HepG2 (cell line): ENCODE measurements around the gene CCDC175. TPM values are rescaled to one million over a fixed set of nuclear protein-coding genes. Genes with fewer than 3 reads are reported as not detected.

ENCODE experiments used
- ATAC-seq: fragments of 200-7000 bp; cut with Tn5 transposase; 3 replicates; pipeline ENCODE4 v1.9.1; 2020; ENCODE audit warnings: mild to moderate bottlenecking, moderate library complexity
- BruUV-seq: library from RNA; stranded (reverse); fragments of 400-500 nt; replicated peaks from 2 replicates; lab custom pipeline; 2021; lab: Mats Ljungman, UMichigan
- CTCF ChIA-PET: fragments of 300-600 bp; formaldehyde crosslinking; extraction: SDS; loops from one replicate; lab custom pipeline; 2021; ENCODE audit warnings: low total read pairs, inconsistent platforms, low intra/inter-chr PET ratio; lab: Yijun Ruan, JAX
- POLR2A ChIA-PET: fragments of 350-600 bp; sonication (Branson Sonifier 250); formaldehyde crosslinking; loops from one replicate; lab custom pipeline; 2020; ENCODE audit warnings: antibody characterized with exemption, inconsistent platforms; lab: Yijun Ruan, JAX
- DNase-seq: peaks from one replicate; pipeline ENCODE4 v3.0.0-alpha.2; 2015; ENCODE audit warnings: low spot score
- FAIRE-seq: peaks from 3 replicates; lab custom pipeline; 2011; peaks lifted over from hg19 to GRCh38; lab: Jason Lieb, UNC
- H2AFZ ChIP-seq: one replicate; pipeline ENCODE4 v1.6.1; 2011; ENCODE audit warnings: low read length, inconsistent platforms
- H3K27ac ChIP-seq: fragments of 300-600 bp; 3 replicates; pipeline ENCODE4 v1.8.0; 2011; ENCODE audit warnings: mixed run types, mild to moderate bottlenecking, mixed read lengths, low read length, inconsistent platforms; ENCODE audit not compliant: insufficient read depth; ENCODE audit errors: extremely low read length
- H3K27me3 ChIP-seq, 2 experiments: fragments of 200-600 bp in 1 of 2; 2 replicates in 1 of 2; 3 replicates in 1 of 2; pipeline versions ENCODE4 v1.6.0 to v1.8.0; 2011; ENCODE audit warnings: low read length in 2 of 2, mild to moderate bottlenecking in 2 of 2, moderate library complexity in 2 of 2, inconsistent platforms in 1 of 2; ENCODE audit not compliant: insufficient read depth in 2 of 2, control insufficient read depth in 1 of 2
- H3K36me3 ChIP-seq, 2 experiments: fragments of 200-600 bp in 1 of 2; replicated peaks in 1 of 2; 2 replicates in 1 of 2; 3 replicates in 1 of 2; pipeline versions ENCODE4 v1.5.1 to v1.8.0; 2011; ENCODE audit warnings: low read length in 2 of 2, inconsistent platforms in 1 of 2; ENCODE audit not compliant: insufficient read depth in 2 of 2, control insufficient read depth in 1 of 2
- H3K4me1 ChIP-seq: 2 replicates; pipeline ENCODE4 v1.5.1; 2012; ENCODE audit warnings: low read length, inconsistent platforms; ENCODE audit not compliant: insufficient read depth
- H3K4me2 ChIP-seq: 2 replicates; pipeline ENCODE4 v1.6.0; 2011; ENCODE audit warnings: low read depth, low read length, inconsistent platforms
- H3K4me3 ChIP-seq, 3 experiments: fragments of 200-600 bp in 1 of 3; sonication (generic), shearing (Covaris generic) in 1 of 3; replicated peaks in 1 of 3; 2 replicates each; pipeline ENCODE4 v1.5.1; 2011 to 2016; ENCODE audit warnings: low read length in 3 of 3, inconsistent platforms in 2 of 3, low read depth in 2 of 3, mild to moderate bottlenecking in 2 of 3, control low read depth in 1 of 3, mixed read lengths in 1 of 3; ENCODE audit not compliant: insufficient read depth in 1 of 3
- H3K79me2 ChIP-seq: one replicate; pipeline ENCODE4 v1.6.1; 2011; ENCODE audit warnings: low read length, inconsistent platforms; ENCODE audit not compliant: insufficient read depth
- H3K9ac ChIP-seq: 2 replicates; pipeline ENCODE4 v1.6.0; 2011; ENCODE audit warnings: mild to moderate bottlenecking, low read depth, low read length, inconsistent platforms; ENCODE audit not compliant: insufficient read depth
- H3K9me3 ChIP-seq: 2 replicates; pipeline ENCODE4 v1.5.1; 2012; ENCODE audit warnings: mild to moderate bottlenecking, low read length
- H4K20me1 ChIP-seq: 2 replicates; pipeline ENCODE4 v1.6.0; 2011; ENCODE audit warnings: inconsistent platforms, mild to moderate bottlenecking, low read length, moderate library complexity; ENCODE audit not compliant: insufficient read depth
- FOXK2 ChIP-seq: fragments of 450-650 bp; IDR thresholded peaks from 2 replicates; pipeline ENCODE4 v1.6.1; 2016
- JARID2 ChIP-seq: sonication (generic); formaldehyde crosslinking; IDR thresholded peaks from 2 replicates; pipeline ENCODE4 v1.8.1; 2023; ENCODE audit warnings: missing genetic modification reagents, inconsistent platforms; ENCODE audit not compliant: insufficient replicate concordance
- JUND ChIP-seq: sonication (generic); formaldehyde crosslinking; IDR thresholded peaks from 2 replicates; pipeline ENCODE4 v1.8.0; 2022; ENCODE audit warnings: mild to moderate bottlenecking, missing genetic modification reagents
- MXD4 ChIP-seq: IDR thresholded peaks from 2 replicates; pipeline ENCODE4 v1.6.1; 2016; ENCODE audit warnings: mild to moderate bottlenecking, missing biosample characterization, missing genetic modification reagents
- NR1H2 ChIP-seq: sonication (generic); formaldehyde crosslinking; IDR thresholded peaks from 2 replicates; pipeline ENCODE4 v1.8.1; 2022; ENCODE audit warnings: low read depth, missing genetic modification reagents, borderline replicate concordance
- PCBP2 ChIP-seq: fragments of 200-400 bp; formaldehyde crosslinking; optimal IDR thresholded peaks from 2 replicates; pipeline ENCODE3; 2018; ENCODE audit warnings: low read length, low read depth; ENCODE audit not compliant: poor library complexity, severe bottlenecking
- RARG ChIP-seq: sonication (generic); formaldehyde crosslinking; IDR thresholded peaks from 2 replicates; pipeline ENCODE4 v1.4.0; 2020; ENCODE audit warnings: low read depth, mild to moderate bottlenecking, missing genetic modification reagents
- SALL1 ChIP-seq: sonication (generic); formaldehyde crosslinking; IDR thresholded peaks from 2 replicates; pipeline ENCODE4 v1.8.0; 2022; ENCODE audit warnings: mild to moderate bottlenecking, missing genetic modification reagents
- TAF15 ChIP-seq: fragments of 200-400 bp; formaldehyde crosslinking; IDR thresholded peaks from one replicate; pipeline ENCODE4 v1.6.1; 2018; ENCODE audit warnings: mild to moderate bottlenecking, low read depth, low read length; ENCODE audit not compliant: poor library complexity, severe bottlenecking
- U2AF1 ChIP-seq: fragments of 200-400 bp; formaldehyde crosslinking; optimal IDR thresholded peaks from 2 replicates; pipeline ENCODE3; 2017; ENCODE audit warnings: mild to moderate bottlenecking, low read depth, low read length
- ZBTB37 ChIP-seq: sonication (generic); formaldehyde crosslinking; IDR thresholded peaks from 2 replicates; pipeline ENCODE4 v1.4.0; 2020; ENCODE audit warnings: mild to moderate bottlenecking, missing genetic modification reagents
- ZBTB42 ChIP-seq: sonication (generic); formaldehyde crosslinking; IDR thresholded peaks from 2 replicates; pipeline ENCODE4 v1.5.0; 2020; ENCODE audit warnings: mild to moderate bottlenecking, missing genetic modification reagents
- ZBTB44 ChIP-seq: sonication (generic); formaldehyde crosslinking; IDR thresholded peaks from 2 replicates; pipeline ENCODE4 v1.4.0; 2020; ENCODE audit warnings: missing genetic modification reagents
- ZFX ChIP-seq: sonication (generic); formaldehyde crosslinking; IDR thresholded peaks from 2 replicates; pipeline ENCODE4 v1.4.0; 2020; ENCODE audit warnings: mild to moderate bottlenecking, low read depth, missing genetic modification reagents, moderate library complexity
- ZNF30 ChIP-seq: sonication (generic); formaldehyde crosslinking; IDR thresholded peaks from 2 replicates; pipeline ENCODE4 v1.5.0; 2020; ENCODE audit warnings: mild to moderate bottlenecking, missing genetic modification reagents
- ZNF331 ChIP-seq: sonication (generic); formaldehyde crosslinking; IDR thresholded peaks from 2 replicates; pipeline ENCODE4 v1.4.0; 2020; ENCODE audit warnings: missing genetic modification reagents
- ZNF569 ChIP-seq: sonication (generic); formaldehyde crosslinking; IDR thresholded peaks from 2 replicates; pipeline ENCODE4 v1.5.0; 2020; ENCODE audit warnings: mild to moderate bottlenecking, missing genetic modification reagents, moderate library complexity, borderline replicate concordance
- ZNF75D ChIP-seq: sonication (generic); formaldehyde crosslinking; IDR thresholded peaks from 2 replicates; pipeline ENCODE4 v1.8.1; 2023; ENCODE audit warnings: missing genetic modification reagents, mild to moderate bottlenecking, borderline replicate concordance
- WGBS: methylation state at CpG from one replicate; pipeline ENCODE4 v1.1.6; 2017; ENCODE audit warnings: low lambda C conversion rate; 5-methylcytosine and 5-hydroxymethylcytosine counted together
- in situ Hi-C: cut with HindIII; loops from 2 replicates; pipeline ENCODE4 v1.10.0; 2017; ENCODE audit warnings: low pct_unique_long_range_greater_than_20kb; ENCODE audit not compliant: extremely low pct_ligation_motif_present
- intact Hi-C: fragments of 100-400 bp; cut with micrococcal nuclease; formaldehyde crosslinking; loops from one replicate; pipeline ENCODE4 v1.10.0; 2022; ENCODE audit not compliant: unreplicated experiment
- polyA plus RNA-seq, 8 experiments: library from polyadenylated mRNA; depleted of rRNA in 3 of 8; stranded (reverse) in 7 of 8; unstranded in 1 of 8; fragments of >200 nt; fragmentation: Illumina TruSeq in 4 of 8; extraction: Trizol in 4 of 8; gene quantifications; 2 replicates each; pipeline versions ENCODE4 v1.2.1 to v1.2.3, GENCODE V29; 2011 to 2016; ENCODE audit warnings: low read depth in 4 of 8, missing spikeins in 1 of 8, mixed read lengths in 1 of 8; ENCODE audit not compliant: insufficient read depth in 1 of 8
- total RNA-seq, 5 experiments: library from RNA; depleted of rRNA; stranded (reverse); fragments of >200 nt; fragmentation: Illumina TruSeq; extraction: Trizol; gene quantifications; 2 replicates each; pipeline ENCODE4 v1.2.3, GENCODE V29; 2016; ENCODE audit warnings: low read depth in 1 of 5

CCDC175 gene
- total and polyA plus RNA-seq, 2 of the 13 experiments (the other 11 are each of a cell fraction or from before 2014, with no cell fraction given), result not detected

- POLR2A ChIA-PET, result no interaction called here
These were observed 24.4 kb upstream of the CCDC175 start for GRCh38 chr14:59601056-59601455.

GRCh38 chr14:59600211-59600945 is 23.8 kb upstream of the CCDC175 start:
- DNase-seq (no peak), FAIRE-seq (no peak), ATAC-seq (no peak)
- no peak for TF ChIP-seq JUND (CRISPR knock-in tag)
- TF ChIP-seq ZNF569 (CRISPR knock-in tag), result no peak
- no peak for TF ChIP-seq ZFX (CRISPR knock-in tag)
- TF ChIP-seq ZNF331, result no peak
- no peak for TF ChIP-seq MXD4
- no peak for TF ChIP-seq U2AF1
- no peak for TF ChIP-seq ZBTB44
- TF ChIP-seq ZBTB42, result no peak
- no peak for TF ChIP-seq ZNF75D (CRISPR knock-in tag)
- TF ChIP-seq ZNF30 (CRISPR knock-in tag), result no peak
- TF ChIP-seq TAF15, result no peak
- no peak for TF ChIP-seq RARG (CRISPR knock-in tag)
- no peak for TF ChIP-seq ZBTB37 (CRISPR knock-in tag)
- no peak for TF ChIP-seq NR1H2 (CRISPR knock-in tag)
- H4K20me1 ChIP-seq, result no peaks in the 10 kb centered on the region
- H3K36me3 ChIP-seq, result no peaks in the 10 kb centered on the region
- no peaks in the 10 kb centered on the region for H3K9me3 ChIP-seq
- CTCF ChIA-PET, result no interaction called here
- H3K27me3 ChIP-seq, result peaks cover 0 to 5% of the 10 kb centered on the region in 2 experiments; a peak in 2 of 5 replicates
- H3K27ac ChIP-seq, result no peak overlapping the region
- BruUV-seq, result no TSS peak
- H3K4me2 ChIP-seq, result no peak overlapping the region
- intact Hi-C loops (no loop called here), in situ Hi-C loops (no loop called here)
- H3K4me3 ChIP-seq, result no peak overlapping the region
- H3K4me1 ChIP-seq, result no peaks in the 10 kb centered on the region
- WGBS, result 0% methylated on average over 2 of the region's 2 CpGs
- H2AFZ ChIP-seq, result no peak overlapping the region
- POLR2A ChIA-PET, result no interaction called here
- no peaks in the 10 kb centered on the region for H3K79me2 ChIP-seq
- no peak overlapping the region for H3K9ac ChIP-seq

More at GRCh38 chr14:59601056-59601455, 24.4 kb upstream of the CCDC175 start:
- Histone ChIP-seq H3K4me2 (no peak overlapping the region), H3K4me1 (no peaks in the 10 kb centered on the region), H3K4me3 (no peak overlapping the region)
- no peak for FAIRE-seq
- WGBS, result 1% methylated on average over 3 of the region's 3 CpGs
- TF ChIP-seq FOXK2 (no peak), PCBP2 (no peak), JARID2 (no peak), SALL1 (no peak)
- TF ChIP-seq, all 625 proteins: peak for 0
- ATAC-seq (no peak), DNase-seq (no peak)
- Histone ChIP-seq H3K36me3 (no peaks in the 10 kb centered on the region), H3K27ac (no peak overlapping the region), H3K9me3 (no peaks in the 10 kb centered on the region), H2AFZ (no peak overlapping the region), H3K27me3 (peaks cover 0 to 8% of the 10 kb centered on the region in 2 experiments; a peak in 2 of 5 replicates), H4K20me1 (no peaks in the 10 kb centered on the region), H3K79me2 (no peaks in the 10 kb centered on the region), H3K9ac (no peak overlapping the region)
- in situ Hi-C loops (no loop called here), intact Hi-C loops (no loop called here)
- BruUV-seq, result no TSS peak
- CTCF ChIA-PET, result no interaction called here
